K562 (cell line): Measurements from ENCODE around the gene ORAI3. TPM values are rescaled to one million over a fixed set of nuclear protein-coding genes. Genes with fewer than 3 reads are reported as not detected.

Experiments used
- ATAC-seq: fragments of 200-7000 bp; cut with Tn5 transposase; 3 replicates; pipeline ENCODE4 v1.9.1; 2020; ENCODE audit warnings: moderate library complexity
- BruUV-seq: library from RNA; stranded (reverse); fragments of 400-500 nt; replicated peaks from 2 replicates; lab custom pipeline; 2021; lab: Mats Ljungman, UMichigan
- CTCF ChIA-PET: fragments of 300-600 bp; formaldehyde crosslinking; extraction: SDS; loops from one replicate; lab custom pipeline; 2021; ENCODE audit warnings: low intra/inter-chr PET ratio; lab: Yijun Ruan, JAX
- POLR2A ChIA-PET: fragments of 300-600, 350-650 bp; sonication (Branson Sonifier 250); formaldehyde crosslinking; extraction: SDS; loops from one replicate; lab custom pipeline; 2021; ENCODE audit warnings: antibody characterized with exemption, inconsistent platforms; lab: Yijun Ruan, JAX
- DNase-seq, 4 experiments: peaks; one replicate each; pipeline versions ENCODE4 v3.0.0 to v3.0.0-alpha.2; 2011 to 2018; ENCODE audit warnings: low spot score in 3 of 4, mixed read lengths in 3 of 4; ENCODE audit errors: extremely low read depth in 1 of 4
- FAIRE-seq: peaks from 2 replicates; lab custom pipeline; 2011; peaks lifted over from hg19 to GRCh38; lab: Jason Lieb, UNC
- H2AFZ ChIP-seq: 2 replicates; pipeline ENCODE4 v1.6.0; 2011; ENCODE audit warnings: low read depth, low read length, control low read depth, inconsistent platforms
- H3K27ac ChIP-seq: fragments of 200-600 bp; 3 replicates; pipeline ENCODE4 v1.8.0; 2011; ENCODE audit warnings: low read depth, mild to moderate bottlenecking, control low read depth, inconsistent platforms, low read length, moderate library complexity, mixed read lengths; ENCODE audit errors: extremely low read depth
- H3K27me3 ChIP-seq, 2 experiments: fragments of 300-600 bp in 1 of 2; 2 replicates in 1 of 2; 3 replicates in 1 of 2; pipeline versions ENCODE4 v1.6.0 to v1.8.0; 2011; ENCODE audit warnings: inconsistent platforms in 2 of 2, low read length in 2 of 2, mild to moderate bottlenecking in 1 of 2, mixed read lengths in 1 of 2, moderate library complexity in 1 of 2; ENCODE audit not compliant: control insufficient read depth in 2 of 2, insufficient read depth in 2 of 2
- H3K36me3 ChIP-seq: fragments of 300-600 bp; 3 replicates; pipeline ENCODE4 v1.8.0; 2011; ENCODE audit warnings: mild to moderate bottlenecking, low read length, inconsistent platforms; ENCODE audit not compliant: control insufficient read depth, insufficient read depth
- H3K4me1 ChIP-seq, 2 experiments: fragments of 200-600 bp in 1 of 2; replicated peaks in 1 of 2; 2 replicates in 1 of 2; 3 replicates in 1 of 2; pipeline versions ENCODE4 v1.5.1 to v1.8.0; 2011; ENCODE audit warnings: inconsistent platforms in 2 of 2, low read length in 2 of 2, mild to moderate bottlenecking in 1 of 2, mixed read lengths in 1 of 2, moderate library complexity in 1 of 2; ENCODE audit not compliant: control insufficient read depth in 2 of 2, insufficient read depth in 2 of 2
- H3K4me2 ChIP-seq: 2 replicates; pipeline ENCODE4 v1.6.1; 2011; ENCODE audit warnings: low read length, control low read depth, inconsistent platforms, mixed read lengths; ENCODE audit not compliant: insufficient read depth
- H3K4me3 ChIP-seq: fragments of 200-600 bp; sonication (generic), shearing (Covaris generic); 2 replicates; pipeline ENCODE4 v1.5.1; 2016; ENCODE audit warnings: control low read depth, inconsistent platforms
- H3K79me2 ChIP-seq: fragments of 200-600 bp; 3 replicates; pipeline ENCODE4 v1.8.0; 2011; ENCODE audit warnings: low read length, inconsistent platforms; ENCODE audit not compliant: control insufficient read depth, insufficient read depth
- H3K9ac ChIP-seq, 2 experiments: 2 replicates each; pipeline versions ENCODE4 v1.6.0 to v1.6.1; 2011; ENCODE audit warnings: low read depth in 2 of 2, low read length in 2 of 2, control low read depth in 1 of 2, inconsistent platforms in 1 of 2, mild to moderate bottlenecking in 1 of 2, mixed read lengths in 1 of 2; ENCODE audit not compliant: insufficient read depth in 1 of 2
- H3K9me1 ChIP-seq: one replicate; pipeline ENCODE4 v1.6.0; 2011; ENCODE audit warnings: inconsistent platforms, mild to moderate bottlenecking, low read length, moderate library complexity; ENCODE audit not compliant: control insufficient read depth, insufficient read depth
- H3K9me3 ChIP-seq: replicated peaks from 2 replicates; pipeline ENCODE4 v1.5.1; 2011; ENCODE audit warnings: low read depth, low read length, inconsistent platforms; ENCODE audit not compliant: control insufficient read depth, insufficient read depth
- H4K20me1 ChIP-seq: replicated peaks from 2 replicates; pipeline ENCODE4 v1.6.1; 2011; ENCODE audit warnings: low read length, inconsistent platforms, mixed read lengths; ENCODE audit not compliant: control insufficient read depth, insufficient read depth
- CCAR2 ChIP-seq: fragments of 200-400 bp; formaldehyde crosslinking; IDR thresholded peaks from 2 replicates; pipeline ENCODE4 v1.6.1; 2017; ENCODE audit warnings: mild to moderate bottlenecking, low read depth, low read length
- CLOCK ChIP-seq: fragments of 250-450 bp; sonication (Bioruptor Pico); IDR thresholded peaks from 2 replicates; pipeline ENCODE4 v1.4.0; 2020; ENCODE audit warnings: mild to moderate bottlenecking, moderate library complexity, borderline replicate concordance
- ETV1 ChIP-seq: fragments of 450-650 bp; conservative IDR thresholded peaks from 2 replicates; pipeline ENCODE4 v1.6.1; 2016; ENCODE audit warnings: missing genetic modification characterization, control low read depth, low read depth, missing compliant biosample characterization
- POLR3G ChIP-seq: IDR thresholded peaks from 2 replicates; pipeline ENCODE4 v1.6.1; 2011; ENCODE audit not compliant: insufficient read length, insufficient replicate concordance; ENCODE audit errors: extremely low read depth
- SAFB2 ChIP-seq: fragments of 200-400 bp; formaldehyde crosslinking; IDR thresholded peaks from 2 replicates; pipeline ENCODE4 v1.6.1; 2018; ENCODE audit warnings: borderline replicate concordance, low read length, low read depth, moderate library complexity; ENCODE audit not compliant: severe bottlenecking
- SIN3B ChIP-seq: fragments of 450-650 bp; IDR thresholded peaks from 2 replicates; pipeline ENCODE4 v1.6.1; 2017; ENCODE audit warnings: low read depth, mild to moderate bottlenecking, moderate library complexity
- SNRNP70 ChIP-seq: fragments of 200-400 bp; formaldehyde crosslinking; optimal IDR thresholded peaks from 2 replicates; pipeline ENCODE3; 2017; ENCODE audit warnings: low read depth, low read length
- TSC22D4 ChIP-seq: fragments of 450-650 bp; IDR thresholded peaks from 2 replicates; pipeline ENCODE4 v1.6.1; 2016; ENCODE audit warnings: missing genetic modification characterization, missing biosample characterization, control low read depth
- WGBS: fragments of 100-300 bp; shearing (Covaris generic); methylation state at CpG from one replicate; pipeline ENCODE4 v1.1.6; 2016; ENCODE audit warnings: low coverage, mixed read lengths; ENCODE audit not compliant: insufficient coverage; ENCODE audit errors: missing lambda C conversion rate; 5-methylcytosine and 5-hydroxymethylcytosine counted together
- in situ Hi-C: fragments of 300-500 bp; cut with MboI; formaldehyde crosslinking; loops from 4 replicates; pipeline ENCODE4 v1.15.0; 2018; ENCODE audit warnings: inconsistent platforms, mixed read lengths
- intact Hi-C: fragments of 100-400 bp; cut with micrococcal nuclease; formaldehyde crosslinking; loops from 2 replicates; pipeline ENCODE4 v1.14.2; 2022
- polyA plus RNA-seq, 8 experiments: library from polyadenylated mRNA; depleted of rRNA in 4 of 8; stranded (reverse) in 5 of 8; unstranded in 3 of 8; fragments of >200 nt; fragmentation: Nextera tagmentation in 2 of 8; fragmentation: Illumina TruSeq in 1 of 8; extraction: Ambion mirVana in 2 of 8; extraction: Trizol in 1 of 8; gene quantifications; 2 replicates each; pipeline versions ENCODE4 v1.2.1 to v1.2.3, GENCODE V29; 2011 to 2014; ENCODE audit warnings: inconsistent platforms in 1 of 8, missing spikeins in 1 of 8
- total RNA-seq, 7 experiments: library from RNA; depleted of rRNA in 6 of 7; stranded (reverse); fragments of >200 nt in 6 of 7; fragmentation: Illumina TruSeq in 2 of 7; extraction: Trizol in 2 of 7; gene quantifications; 2 replicates each; pipeline versions ENCODE4 v1.2.1 to v1.2.3, GENCODE V29; 2011 to 2021; ENCODE audit warnings: low replicate concordance in 1 of 7
- TF ChIP-seq, protein P1 (sequence below): fragments of 450-650 bp; IDR thresholded peaks from 2 replicates; pipeline ENCODE4 v1.6.1; 2016; ENCODE audit warnings: missing biosample characterization, missing genetic modification characterization
- TF ChIP-seq, protein P2 (sequence below), 3 experiments: fragments of 200-800 bp in 1 of 3; sonication (Bioruptor generic) in 1 of 3; sonication (generic) in 1 of 3; formaldehyde crosslinking in 1 of 3; IDR thresholded peaks; 2 replicates each; pipeline versions ENCODE4 v1.6.1 to v1.8.0; 2016 to 2022; ENCODE audit warnings: mild to moderate bottlenecking in 2 of 3, missing compliant biosample characterization in 2 of 3, missing genetic modification characterization in 2 of 3, missing genetic modification reagents in 1 of 3

The ORAI3 gene
- total and polyA plus RNA-seq, 9 of the 15 experiments (the other 6 are each of a cell fraction or from before 2014, with no cell fraction given) = 4.9 to 23.3 (median 14.1) TPM

DNA sequence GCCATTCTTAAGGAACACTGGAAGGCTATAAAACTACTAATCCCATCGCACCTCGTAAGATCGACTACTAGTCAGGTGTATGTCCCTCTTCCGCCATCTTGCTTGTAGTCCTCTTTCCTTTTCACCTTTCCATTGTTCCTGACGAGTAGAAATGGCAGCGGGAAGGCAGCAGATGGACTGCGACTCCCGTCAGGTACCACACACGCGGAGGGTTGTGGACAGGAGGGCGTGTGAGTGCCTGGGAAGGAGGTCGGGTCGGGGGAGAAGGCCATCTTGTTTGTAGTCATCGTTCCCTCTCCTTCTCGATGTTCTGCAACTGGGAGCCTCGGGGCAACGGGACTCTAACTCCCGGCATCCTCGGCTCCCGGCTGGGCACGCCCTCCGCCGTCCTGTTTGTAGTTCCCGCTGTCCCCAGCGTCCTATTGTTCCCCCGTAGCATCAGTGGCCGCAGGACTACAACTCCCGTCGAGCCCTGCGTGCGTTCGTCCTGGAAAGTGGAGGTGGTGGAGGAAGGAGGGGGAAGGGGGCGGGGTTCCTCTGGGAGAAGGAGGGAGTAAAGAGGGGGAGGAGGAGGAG is 25.8 kb upstream of the ORAI3 start:
- in situ Hi-C loops = loop anchor here (5.0 kb wide), 1 partner anchor 76 kb away; no protein-coding TSS in a partner anchor
- Histone ChIP-seq H3K9me3 (no peaks in the 10 kb centered on the region), H3K4me3 (peak overlapping the region; percentile 85), H2AFZ (peak overlapping the region; percentile 100), H3K9me1 (peaks cover 3% of the 10 kb centered on the region), H4K20me1 (peaks cover 3% of the 10 kb centered on the region; the same call in 1 of the 2 replicates), H3K79me2 (peaks cover 17% of the 10 kb centered on the region), H3K4me1 (peaks cover 3 to 50% of the 10 kb centered on the region in 2 experiments; a peak in 4 of 5 replicates), H3K27me3 (no peaks in the 10 kb centered on the region; a peak in 1 of 5 replicates), H3K9ac (peak overlapping the region; percentile 91 to 99), H3K36me3 (peaks cover 30% of the 10 kb centered on the region; the same call in 2 of the 3 replicates), H3K27ac (peak overlapping the region; percentile 100), H3K4me2 (peak overlapping the region; percentile 100)
- DNase-seq (peak; percentile 89 to 100 (median 92)), FAIRE-seq (no peak), ATAC-seq (peak; percentile 87)
- ChIA-PET POLR2A (no interaction called here), CTCF (interaction anchor here (1.1 kb wide), 1 partner anchor 25 kb away, joined by 3 read pairs; no protein-coding TSS in a partner anchor)
- WGBS = 2% methylated on average over 30 of the region's 33 CpGs
- BruUV-seq = no TSS peak
- intact Hi-C loops = loop anchor here (1.0 to 5.0 kb wide), 6 partner anchors 46 to 266 kb away; partner anchors contain the start of genes CFAP119, FBRS and RNF40
- TF ChIP-seq CLOCK (CRISPR knock-in tag) (no peak), SAFB2 (no peak), SNRNP70 (no peak), ETV1 (tag) (peak; percentile 45), TSC22D4 (tag) (no peak), POLR3G (no peak), CCAR2 (no peak), SIN3B (peak; percentile 86; the same call in 1 of the 2 replicates)
- TF ChIP-seq, protein P1, sequence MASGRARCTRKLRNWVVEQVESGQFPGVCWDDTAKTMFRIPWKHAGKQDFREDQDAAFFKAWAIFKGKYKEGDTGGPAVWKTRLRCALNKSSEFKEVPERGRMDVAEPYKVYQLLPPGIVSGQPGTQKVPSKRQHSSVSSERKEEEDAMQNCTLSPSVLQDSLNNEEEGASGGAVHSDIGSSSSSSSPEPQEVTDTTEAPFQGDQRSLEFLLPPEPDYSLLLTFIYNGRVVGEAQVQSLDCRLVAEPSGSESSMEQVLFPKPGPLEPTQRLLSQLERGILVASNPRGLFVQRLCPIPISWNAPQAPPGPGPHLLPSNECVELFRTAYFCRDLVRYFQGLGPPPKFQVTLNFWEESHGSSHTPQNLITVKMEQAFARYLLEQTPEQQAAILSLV = no peak
- TF ChIP-seq, protein P2, sequence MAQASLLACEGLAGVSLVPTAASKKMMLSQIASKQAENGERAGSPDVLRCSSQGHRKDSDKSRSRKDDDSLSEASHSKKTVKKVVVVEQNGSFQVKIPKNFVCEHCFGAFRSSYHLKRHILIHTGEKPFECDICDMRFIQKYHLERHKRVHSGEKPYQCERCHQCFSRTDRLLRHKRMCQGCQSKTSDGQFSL (CRISPR knock-in tag; IDR thresholded peaks at IDR 0.05) = peak; percentile 93; the same call in 1 of the 2 replicates
- TF ChIP-seq, protein P2 (tag; IDR thresholded peaks at IDR 0.05) = no peak; a peak in 1 of 4 replicates
